HG03159 (cell line): Measurements from ENCODE around the gene DAPK2.
A peak's percentile ranks its signal among the peaks of the same experiment; 100 is the strongest.

Experiments
- ATAC-seq: cut with Tn5 transposase; IDR thresholded peaks from one replicate; pipeline ENCODE4 v1.9.1; 2021; ENCODE audit warnings: mild to moderate bottlenecking, moderate library complexity; ENCODE audit not compliant: unreplicated experiment

The DAPK2 gene

GRCh38 chr15:64024172-64025050, 21.9 kb downstream of the DAPK2 start:
- no peak for ATAC-seq

- no peak for ATAC-seq
Measured at GRCh38 chr15:64023220-64023619, 23.1 kb downstream of the DAPK2 start.

- ATAC-seq, result no peak
Measured at GRCh38 chr15:64022571-64022970, 23.7 kb downstream of the DAPK2 start.

GRCh38 chr15:64019764-64020163, 26.5 kb downstream of the DAPK2 start:
- ATAC-seq, result no peak

- ATAC-seq, result no peak
Measured at GRCh38 chr15:64017591-64018163, 28.6 kb downstream of the DAPK2 start.

- ATAC-seq, result no peak
Measured at GRCh38 chr15:64017082-64017588, 29.1 kb downstream of the DAPK2 start.

- no peak for ATAC-seq
Measured at GRCh38 chr15:64016257-64016656, 30.0 kb downstream of the DAPK2 start.

GRCh38 chr15:64014995-64015394, 31.3 kb downstream of the DAPK2 start:
- ATAC-seq, result no peak

GRCh38 chr15:64013179-64014062, 32.9 kb downstream of the DAPK2 start:
- no peak for ATAC-seq

GRCh38 chr15:64011736-64012135, 34.5 kb downstream of the DAPK2 start:
- no peak for ATAC-seq

GRCh38 chr15:64010719-64011118, 35.6 kb downstream of the DAPK2 start:
- peak; percentile 87 for ATAC-seq

GRCh38 chr15:64009798-64010261, 36.5 kb downstream of the DAPK2 start:
- peak; percentile 30 for ATAC-seq

GRCh38 chr15:64009241-64009640, 37.0 kb downstream of the DAPK2 start:
- ATAC-seq, result no peak

- ATAC-seq, result no peak
Measured at GRCh38 chr15:64008177-64008576, 38.1 kb downstream of the DAPK2 start.

GRCh38 chr15:64006642-64007041, 39.6 kb downstream of the DAPK2 start:
- ATAC-seq, result no peak

- no peak for ATAC-seq
Measured at GRCh38 chr15:64004587-64004986, 41.7 kb downstream of the DAPK2 start.

- no peak for ATAC-seq
Measured at GRCh38 chr15:64004056-64004455, 42.2 kb downstream of the DAPK2 start.

GRCh38 chr15:64003182-64003581, 43.1 kb downstream of the DAPK2 start:
- ATAC-seq, result no peak

- no peak for ATAC-seq
Measured at GRCh38 chr15:64001148-64001547, 45.1 kb downstream of the DAPK2 start.

GRCh38 chr15:64000183-64000951, 45.9 kb downstream of the DAPK2 start:
- no peak for ATAC-seq
